IMR-90 (cell line): ENCODE results near the gene MRC2. TPM values are rescaled to one million over a fixed set of nuclear protein-coding genes. Genes with fewer than 3 reads are reported as not detected.
"Not testable (repeated sequence)": the region's sequence is repeated elsewhere in the genome, so short reads cannot be mapped to it uniquely, and the experiment has no call there.

Source experiments
- ATAC-seq: fragments of 200-7000 bp; cut with Tn5 transposase; 2 replicates; pipeline ENCODE4 v1.9.1; 2020; ENCODE audit warnings: low read depth, mild to moderate bottlenecking, moderate library complexity
- BruUV-seq: library from RNA; stranded (reverse); fragments of 400-500 nt; replicated peaks from 2 replicates; lab custom pipeline; 2021; lab: Mats Ljungman, UMichigan
- CTCF ChIA-PET: fragments of 300-600 bp; formaldehyde crosslinking; extraction: SDS; loops from one replicate; lab custom pipeline; 2021; ENCODE audit warnings: antibody characterized with exemption; lab: Yijun Ruan, JAX
- POLR2A ChIA-PET: fragments of 300-600 bp; sonication (Branson Sonifier 250); formaldehyde crosslinking; loops from one replicate; lab custom pipeline; 2022; ENCODE audit warnings: antibody characterized with exemption; ENCODE audit not compliant: unreplicated experiment; lab: Charles Lee
- DNase-seq: peaks from one replicate; pipeline ENCODE4 v3.0.0; 2013
- H2AFZ ChIP-seq: replicated peaks from 2 replicates; pipeline ENCODE3; 2013; ENCODE audit warnings: low read length, mild to moderate bottlenecking; ENCODE audit not compliant: poor library complexity
- H2AK5ac ChIP-seq: 2 replicates; pipeline ENCODE4 v1.6.1; 2013; ENCODE audit warnings: low read depth, low read length, inconsistent platforms
- H2AK9ac ChIP-seq: replicated peaks from 2 replicates; pipeline ENCODE3; 2013; ENCODE audit warnings: mild to moderate bottlenecking, low read depth, low read length, moderate library complexity; ENCODE audit not compliant: poor library complexity
- H2BK120ac ChIP-seq: 2 replicates; pipeline ENCODE4 v1.6.1; 2013; ENCODE audit warnings: low read depth, low read length, inconsistent platforms
- H2BK15ac ChIP-seq: 3 replicates; pipeline ENCODE4 v1.6.1; 2013; ENCODE audit warnings: low read depth, low read length, inconsistent platforms
- H2BK20ac ChIP-seq: 2 replicates; pipeline ENCODE4 v1.6.1; 2013; ENCODE audit warnings: low read depth, mild to moderate bottlenecking, inconsistent platforms, low read length, moderate library complexity
- H2BK5ac ChIP-seq: 2 replicates; pipeline ENCODE4 v1.6.1; 2013; ENCODE audit warnings: mild to moderate bottlenecking, low read depth, low read length, inconsistent platforms; ENCODE audit not compliant: poor library complexity, severe bottlenecking
- H3K14ac ChIP-seq: replicated peaks from 2 replicates; pipeline ENCODE4 v1.6.1; 2013; ENCODE audit warnings: low read depth, low read length, inconsistent platforms
- H3K18ac ChIP-seq: 2 replicates; pipeline ENCODE4 v1.6.1; 2013; ENCODE audit warnings: low read depth, low read length, control low read depth
- H3K23ac ChIP-seq: 2 replicates; pipeline ENCODE4 v1.6.1; 2013; ENCODE audit warnings: low read depth, low read length, inconsistent platforms
- H3K27ac ChIP-seq: 2 replicates; pipeline ENCODE4 v1.5.1; 2013; ENCODE audit warnings: mild to moderate bottlenecking, control low read depth, low read length; ENCODE audit not compliant: insufficient read depth
- H3K27me3 ChIP-seq: 2 replicates; pipeline ENCODE4 v1.6.1; 2013; ENCODE audit warnings: low read length; ENCODE audit not compliant: control insufficient read depth, insufficient read depth
- H3K36me3 ChIP-seq: 2 replicates; pipeline ENCODE4 v1.6.1; 2013; ENCODE audit warnings: low read length, mixed read lengths; ENCODE audit not compliant: control insufficient read depth, insufficient read depth
- H3K4ac ChIP-seq: 2 replicates; pipeline ENCODE4 v1.6.1; 2013; ENCODE audit warnings: low read depth, low read length, inconsistent platforms
- H3K4me1 ChIP-seq: 2 replicates; pipeline ENCODE4 v1.6.1; 2013; ENCODE audit warnings: low read length, mixed read lengths; ENCODE audit not compliant: control insufficient read depth, insufficient read depth
- H3K4me2 ChIP-seq: 2 replicates; pipeline ENCODE4 v1.6.1; 2013; ENCODE audit warnings: low read depth, mild to moderate bottlenecking, control low read depth, low read length, moderate library complexity
- H3K4me3 ChIP-seq: 2 replicates; pipeline ENCODE4 v1.5.1; 2013; ENCODE audit warnings: low read depth, mild to moderate bottlenecking, control low read depth, low read length, moderate library complexity; ENCODE audit not compliant: insufficient read depth
- H3K56ac ChIP-seq: 2 replicates; pipeline ENCODE4 v1.6.1; 2013; ENCODE audit warnings: low read length, inconsistent platforms; ENCODE audit not compliant: insufficient read depth; ENCODE audit errors: extremely low read depth
- H3K79me1 ChIP-seq, 2 experiments: 2 replicates each; pipeline ENCODE4 v1.6.1; 2013; ENCODE audit warnings: low read length in 2 of 2, inconsistent platforms in 1 of 2, low read depth in 1 of 2
- H3K9ac ChIP-seq: 2 replicates; pipeline ENCODE4 v1.6.1; 2013; ENCODE audit warnings: low read depth, low read length, control low read depth
- H3K9me1 ChIP-seq: 2 replicates; pipeline ENCODE4 v1.6.1; 2013; ENCODE audit warnings: low read length, inconsistent platforms; ENCODE audit not compliant: insufficient read depth
- H3K9me3 ChIP-seq: 2 replicates; pipeline ENCODE4 v1.6.1; 2013; ENCODE audit warnings: low read length; ENCODE audit not compliant: control insufficient read depth, insufficient read depth
- H4K20me1 ChIP-seq: 2 replicates; pipeline ENCODE4 v1.6.1; 2013; ENCODE audit warnings: low read length, inconsistent platforms; ENCODE audit not compliant: insufficient read depth
- H4K5ac ChIP-seq: 2 replicates; pipeline ENCODE4 v1.6.1; 2013; ENCODE audit warnings: mild to moderate bottlenecking, low read depth, low read length, control low read depth
- H4K8ac ChIP-seq, 2 experiments: 2 replicates each; pipeline ENCODE4 v1.6.1; 2013; ENCODE audit warnings: low read depth in 2 of 2, low read length in 2 of 2, control low read depth in 1 of 2, inconsistent platforms in 1 of 2
- H4K91ac ChIP-seq: 2 replicates; pipeline ENCODE4 v1.6.1; 2013; ENCODE audit warnings: low read depth, low read length, inconsistent platforms; ENCODE audit not compliant: insufficient read depth
- WGBS, 2 experiments: methylation state at CpG; one replicate each; pipeline versions ENCODE4 v1.1.5 to v1.1.7; 2013; ENCODE audit warnings: missing lambda C conversion rate in 2 of 2; ENCODE audit not compliant: insufficient read length in 1 of 2; ENCODE audit errors: extremely low coverage in 2 of 2; 5-methylcytosine and 5-hydroxymethylcytosine counted together
- dilution Hi-C: fragments of 300-500 bp; cut with HindIII; formaldehyde crosslinking; loops from one replicate; pipeline ENCODE4 v1.14.3; 2018; ENCODE audit warnings: low sequenced_read_pairs; ENCODE audit not compliant: unreplicated experiment
- in situ Hi-C: fragments of 300-500 bp; cut with MboI; formaldehyde crosslinking; loops from 3 replicates; pipeline ENCODE4 v1.14.3; 2019; ENCODE audit warnings: low sequenced_read_pairs, inconsistent platforms, mixed read lengths
- intact Hi-C: fragments of 100-400 bp; cut with micrococcal nuclease; formaldehyde crosslinking; loops from 2 replicates; pipeline ENCODE4 v1.10.0; 2022
- polyA plus RNA-seq, 3 experiments: library from polyadenylated mRNA; depleted of rRNA; stranded (reverse); fragments of >200 nt; gene quantifications; 2 replicates each; pipeline ENCODE4 v1.2.3, GENCODE V29; 2012; ENCODE audit warnings: low replicate concordance in 1 of 3
- total RNA-seq: library from RNA; depleted of rRNA; stranded (reverse); fragments of >200 nt; gene quantifications from 2 replicates; pipeline ENCODE4 v1.2.3, GENCODE V29; 2012

The MRC2 gene
- total and polyA plus RNA-seq, 2 of the 4 experiments (the other 2 are of a cell fraction) = 39.3 to 137 TPM

- in situ Hi-C loops = loop anchor here (10.0 kb wide), 1 partner anchor 703 kb away; no protein-coding TSS in a partner anchor
- H4K5ac ChIP-seq, dilution Hi-C loops, H4K8ac ChIP-seq, H3K79me1 ChIP-seq, H4K91ac ChIP-seq, H3K4me1 ChIP-seq, ATAC-seq, H3K9me1 ChIP-seq, H3K27ac ChIP-seq, H2AFZ ChIP-seq, POLR2A ChIA-PET, H3K14ac ChIP-seq, H3K4ac ChIP-seq, H2BK15ac ChIP-seq, H3K4me2 ChIP-seq, H3K23ac ChIP-seq, H3K18ac ChIP-seq, H2BK120ac ChIP-seq, H3K9ac ChIP-seq, BruUV-seq, H3K56ac ChIP-seq, H2BK5ac ChIP-seq, H2AK5ac ChIP-seq, H2BK20ac ChIP-seq, DNase-seq, H4K20me1 ChIP-seq, intact Hi-C loops, H2AK9ac ChIP-seq, H3K9me3 ChIP-seq, H3K27me3 ChIP-seq, H3K4me3 ChIP-seq: not testable (repeated sequence)
- CTCF ChIA-PET = interaction anchor here (0.7 kb wide), 1 partner anchor 88 kb away, joined by 5 read pairs; no protein-coding TSS in a partner anchor
- WGBS, 2 experiments = no CpG with 5 or more reads among the region's 8 CpGs
- peaks cover 48% of the 10 kb centered on the region for H3K36me3 ChIP-seq
These were observed 64.1 kb downstream of the MRC2 start for GRCh38 chr17:62691589-62691915.
